Activated CD8-positive, alpha-beta memory T cell treated with anti-CD3 and anti-CD28 coated beads for 4 hours (primary cell): ENCODE results near the gene RNU6-9.
A peak's percentile ranks its signal among the peaks of the same experiment; 100 is the strongest.

Source experiments
- DNase-seq, 2 donors: peaks; one replicate each; pipeline ENCODE4 v3.0.0-alpha.2; 2020; ENCODE audit warnings: low read depth in 2 of 2

The RNU6-9 gene

DNA sequence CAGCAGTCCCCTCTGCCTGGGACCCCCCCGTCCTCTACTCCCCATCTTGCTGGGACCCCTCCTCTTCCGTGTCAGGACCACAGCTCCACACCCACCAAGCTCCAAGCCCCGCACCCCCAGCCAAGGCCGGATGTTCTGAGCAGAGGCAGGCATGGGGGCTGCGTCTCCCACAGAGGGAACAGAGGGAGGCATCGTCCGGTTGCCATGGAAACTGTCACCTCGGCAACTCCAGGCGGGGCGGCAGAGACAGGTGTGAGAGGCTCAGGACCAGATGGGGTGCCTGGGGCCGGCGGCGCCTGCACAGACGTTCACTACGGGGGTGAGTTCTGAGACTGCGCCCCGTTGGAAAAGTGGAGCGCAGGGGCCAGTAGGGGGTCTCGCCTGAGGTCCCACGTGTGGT is 5.4 kb downstream of the RNU6-9 start:
- no peak for DNase-seq

GRCh38 chr19:899336-900042 is 6.2 kb downstream of the RNU6-9 start:
- DNase-seq = no peak

DNA sequence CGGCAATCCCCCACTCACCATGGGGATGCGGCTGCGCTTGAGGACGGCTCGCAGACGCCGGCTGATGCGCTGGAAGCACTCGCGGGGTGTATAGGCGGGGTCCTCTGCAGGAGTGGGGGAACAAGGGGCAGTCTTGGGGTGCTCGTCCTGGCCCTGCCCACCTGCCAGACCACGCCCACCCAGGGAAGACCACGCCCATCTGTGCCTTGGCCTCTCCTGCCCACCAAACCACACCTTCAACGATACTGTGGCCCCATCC is 6.7 kb downstream of the RNU6-9 start:
- DNase-seq = no peak

DNA sequence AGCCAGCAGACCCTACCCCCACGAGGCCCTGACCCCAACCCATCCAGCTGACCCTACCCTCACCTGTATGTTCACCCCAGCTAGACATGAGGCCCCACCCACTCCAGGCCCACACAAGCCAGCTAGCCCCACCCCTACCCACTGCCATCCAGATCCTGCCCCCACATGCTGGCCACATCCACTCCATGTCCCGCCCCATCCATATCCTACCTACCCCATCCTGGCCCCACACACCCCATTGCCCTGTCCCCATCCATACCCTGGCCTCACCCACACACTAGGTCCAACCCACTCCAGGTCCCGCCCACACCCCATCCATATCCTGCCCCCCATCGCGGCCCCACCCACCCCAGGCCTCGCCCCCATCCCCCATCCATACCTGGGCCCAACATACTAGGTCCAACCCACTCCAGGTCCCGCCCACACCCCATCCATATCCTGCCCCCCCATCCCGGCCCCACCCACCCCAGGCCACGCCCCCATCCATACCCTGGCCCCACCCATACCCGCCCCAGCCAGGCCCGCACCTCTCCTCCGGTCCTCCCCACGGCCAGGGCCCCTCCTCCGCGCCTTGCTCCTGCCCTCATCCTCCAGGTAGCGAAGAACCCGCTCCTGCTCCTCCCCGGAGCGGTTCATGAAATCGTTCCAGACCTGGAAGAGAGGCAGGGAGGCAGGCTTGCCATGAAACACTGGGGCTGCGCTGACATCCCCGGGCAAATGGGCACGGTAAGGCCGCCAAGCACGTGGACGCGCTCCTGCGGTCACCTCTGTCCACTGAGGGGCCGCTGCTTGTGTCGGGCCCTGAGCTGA is 7.2 kb downstream of the RNU6-9 start:
- DNase-seq = no peak

- DNase-seq = no peak
Observed at GRCh38 chr19:901216-902092, 8.2 kb downstream of the RNU6-9 start.

- no peak for DNase-seq
Observed at GRCh38 chr19:902093-902370, 8.7 kb downstream of the RNU6-9 start.

DNA sequence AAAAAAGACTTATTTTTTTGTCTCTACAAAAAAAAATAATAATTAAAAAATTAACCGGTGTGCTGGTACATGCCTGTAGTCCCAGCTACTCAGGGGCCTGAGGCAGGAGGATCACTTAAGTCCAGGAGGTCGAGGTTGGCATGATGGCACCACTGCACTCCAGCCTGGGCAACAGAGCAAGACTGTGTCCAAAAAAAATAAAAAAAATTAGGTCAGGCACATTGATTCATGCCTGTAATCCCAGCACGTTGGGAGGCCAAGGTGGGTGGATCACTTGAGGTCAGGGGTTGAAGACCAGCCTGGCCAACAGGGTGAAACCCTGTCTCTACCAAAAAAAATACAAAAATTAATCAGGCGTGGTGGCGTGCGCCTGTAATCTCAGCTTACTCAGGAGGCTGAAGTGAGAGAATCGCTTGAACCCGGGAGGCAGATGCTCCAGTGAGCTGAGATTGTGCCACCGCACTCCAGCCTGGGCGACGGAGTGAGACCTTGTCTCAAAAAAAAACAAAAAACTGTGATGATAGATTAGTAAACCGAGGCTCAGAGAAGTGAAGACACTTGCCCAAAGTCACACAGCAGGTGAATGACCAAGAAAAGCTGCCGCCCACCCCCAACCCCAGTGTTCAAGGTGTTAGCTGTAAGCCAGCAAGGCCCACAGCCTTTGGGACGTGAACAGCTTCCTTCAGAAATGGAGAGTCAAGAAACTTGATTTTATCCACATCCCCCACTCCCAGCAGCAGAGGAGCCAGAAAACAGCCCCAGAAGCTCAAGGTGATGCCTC is 9.4 kb downstream of the RNU6-9 start:
- no peak for DNase-seq

- no peak for DNase-seq
Observed at GRCh38 chr19:903266-903797, 10.0 kb downstream of the RNU6-9 start.

GRCh38 chr19:904545-904944 is 11.3 kb downstream of the RNU6-9 start:
- no peak for DNase-seq

DNA sequence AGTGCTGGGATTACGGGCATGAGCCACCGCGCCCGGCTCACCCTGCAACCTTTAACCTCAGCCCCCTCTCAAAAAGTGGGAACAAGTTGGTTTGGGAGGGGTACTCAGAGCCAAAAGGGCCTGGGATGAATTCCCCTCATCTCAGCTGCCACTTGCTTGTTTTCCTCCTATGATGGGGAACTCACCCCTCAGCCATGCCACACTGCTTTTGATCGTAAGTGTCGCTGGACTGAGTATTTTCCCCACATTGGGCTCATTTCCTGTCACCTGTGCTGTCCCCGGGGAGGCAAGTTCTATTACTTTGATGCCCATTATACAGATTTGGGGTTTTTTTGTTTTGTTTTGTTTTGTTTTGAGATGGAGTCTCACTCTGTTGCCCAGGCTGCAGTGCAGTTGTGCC is 13.2 kb downstream of the RNU6-9 start:
- no peak for DNase-seq

DNA sequence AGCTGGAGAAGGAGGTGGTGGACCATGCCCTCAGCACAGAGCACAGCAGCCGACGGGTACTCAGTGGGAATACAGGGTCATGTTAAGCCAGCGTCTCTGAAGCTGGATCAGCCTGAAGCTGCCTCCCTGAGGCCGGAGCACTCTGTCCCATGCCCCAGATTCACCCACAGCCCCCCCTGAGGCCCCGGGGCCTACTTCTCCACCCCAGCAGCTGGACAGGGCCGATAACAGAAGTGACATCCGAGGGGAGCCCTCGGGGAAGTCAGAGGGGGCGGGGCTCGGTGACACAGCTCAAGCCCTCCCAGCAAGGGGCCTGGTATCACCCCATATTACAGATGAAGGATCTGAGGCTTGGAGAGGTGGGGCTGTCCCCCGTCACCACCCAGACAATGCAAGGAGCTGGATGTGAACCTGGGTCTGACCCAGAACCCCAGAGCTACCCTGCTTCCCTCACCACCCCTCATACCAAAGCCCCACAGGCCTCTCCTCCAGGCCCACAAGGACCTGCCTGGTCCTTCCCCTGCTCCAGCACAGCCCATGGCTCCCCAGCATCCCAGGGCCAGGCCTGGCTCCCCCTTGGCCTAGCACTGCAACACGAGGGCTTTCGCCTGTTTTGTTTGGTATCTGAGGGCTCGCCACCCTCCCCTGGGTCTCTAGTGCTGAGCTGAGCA is 14.0 kb downstream of the RNU6-9 start:
- no peak for DNase-seq

- DNase-seq = no peak
Observed at GRCh38 chr19:911197-912033, 18.1 kb downstream of the RNU6-9 start.

DNA sequence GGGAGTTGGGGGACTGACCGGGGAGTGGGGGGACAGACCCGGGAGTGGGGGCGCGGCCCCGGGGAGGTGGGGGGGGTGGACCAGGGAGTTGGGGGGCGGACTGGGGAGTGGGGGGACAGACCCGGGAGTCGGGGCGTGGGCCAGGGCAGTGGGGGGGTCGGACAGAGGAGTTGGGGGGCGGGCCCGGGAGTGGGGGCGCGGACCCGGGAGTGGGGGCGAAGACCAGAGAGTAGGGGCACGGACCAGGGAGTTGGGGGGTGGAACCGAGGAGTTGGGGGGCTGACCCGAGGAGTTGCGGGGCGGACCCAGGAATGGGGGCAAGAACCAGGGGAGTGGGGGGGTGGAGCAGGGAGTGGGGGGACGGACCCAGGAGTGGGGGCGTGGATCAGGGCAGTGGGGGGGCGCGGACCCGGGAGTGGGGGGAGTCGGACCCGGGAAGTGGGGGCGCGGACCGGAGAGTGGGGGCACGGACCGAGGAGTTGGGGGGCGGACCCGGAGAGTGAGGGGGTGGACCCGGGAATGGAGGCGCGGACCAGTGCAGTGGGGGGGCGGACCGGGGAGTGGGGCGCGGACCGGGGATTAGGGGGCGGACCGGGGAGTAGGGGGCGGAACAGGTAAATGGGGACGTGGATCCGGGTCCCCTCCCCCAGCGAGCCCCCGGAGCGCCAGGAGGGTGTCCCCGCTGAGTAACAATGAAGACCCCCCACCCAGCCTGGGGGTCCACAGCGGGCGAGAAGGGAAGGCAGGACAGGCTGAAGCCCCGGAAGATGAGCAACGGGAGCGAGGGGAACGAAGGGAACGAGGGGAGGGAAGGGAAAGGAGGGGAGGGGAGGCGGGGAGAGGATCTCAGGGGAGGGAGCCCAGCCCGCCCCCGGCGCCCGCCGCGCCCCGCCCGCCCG is 19.1 kb downstream of the RNU6-9 start:
- no peak for DNase-seq

DNA sequence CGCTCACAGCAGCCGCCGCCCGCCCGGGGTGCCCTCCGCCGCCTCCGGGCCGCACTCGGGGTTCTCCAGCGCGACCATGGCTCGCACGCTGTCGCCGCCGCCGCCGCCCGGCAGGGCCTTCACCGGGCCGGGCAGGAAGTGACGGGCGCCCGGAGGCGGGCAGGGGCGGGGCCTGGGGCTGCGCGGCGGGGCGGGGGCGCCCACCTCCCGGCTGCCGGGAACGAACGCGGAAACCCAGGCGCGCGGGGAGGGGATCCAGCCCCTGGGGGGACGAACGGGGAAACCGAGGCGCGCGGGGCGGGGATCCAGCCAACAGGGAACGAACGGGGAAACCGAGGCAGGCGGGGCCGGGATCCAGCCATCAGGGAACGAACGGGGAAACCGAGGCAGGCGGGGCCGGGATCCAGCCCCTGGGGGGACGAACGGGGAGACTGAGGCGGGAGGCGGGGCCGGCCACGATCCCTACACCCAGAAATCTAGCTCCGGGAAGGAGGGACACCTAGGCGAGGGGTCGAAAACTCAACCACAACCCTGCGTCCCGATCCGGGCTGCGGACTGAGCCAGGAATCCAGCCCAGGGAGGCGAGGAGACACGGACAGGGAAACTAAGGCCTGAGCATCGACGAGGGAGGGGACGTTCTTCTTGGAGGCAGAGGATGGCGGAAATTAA is 19.9 kb downstream of the RNU6-9 start, which contains the start of gene R3HDM4:
TSS of gene R3HDM4 (minus strand) at position 140 of the 669 bp plus-strand sequence. CDS start at position 78, 62 bp downstream.
- DNase-seq = peak; percentile 65 to 69

GRCh38 chr19:916645-917322 is 23.5 kb downstream of the RNU6-9 start:
- no peak for DNase-seq

GRCh38 chr19:917323-918151 is 24.3 kb downstream of the RNU6-9 start, which contains the start of gene KISS1R:
Gene KISS1R, plus strand, starts transcription at chr19:917333. Its CDS starts 170 bp downstream, at chr19:917503.
- DNase-seq = no peak

DNA sequence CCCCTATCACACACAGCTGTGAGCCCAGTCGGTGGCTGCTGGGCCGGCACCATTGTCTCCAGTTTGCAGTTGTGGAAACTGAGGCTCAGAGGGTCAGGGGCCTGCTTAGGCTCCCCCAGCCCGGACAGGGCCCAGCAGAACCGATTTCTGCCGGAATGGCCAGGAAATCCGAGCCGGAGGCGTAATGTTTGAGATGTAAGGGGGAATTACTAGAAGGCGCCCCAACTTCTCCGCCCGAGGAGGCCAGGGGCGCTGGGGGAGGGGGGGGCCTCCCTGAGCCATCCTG is 24.8 kb downstream of the RNU6-9 start:
- DNase-seq = no peak
